ENCODE results near the gene C16orf90.

DNA sequence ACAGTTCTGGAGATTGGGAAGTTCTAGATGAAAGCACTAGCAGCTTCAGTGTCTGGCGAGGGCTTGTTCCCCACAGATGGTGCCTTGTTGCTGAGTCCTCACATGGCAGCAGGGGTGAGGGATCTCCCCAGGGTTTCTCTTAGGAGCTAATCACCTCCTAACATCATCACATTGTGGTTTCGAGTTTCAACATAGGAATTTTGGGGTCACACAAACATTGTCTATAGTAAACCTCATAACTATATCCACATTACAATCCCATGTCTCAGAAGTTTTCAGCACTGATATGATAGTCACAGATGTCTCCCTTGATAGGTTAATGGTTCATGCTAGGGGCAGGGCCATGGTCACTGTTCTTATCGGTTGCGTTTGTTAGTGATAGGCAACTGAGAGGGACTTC lies 19.3 kb upstream of the C16orf90 start:
- TF ChIP-seq, protein P1, sequence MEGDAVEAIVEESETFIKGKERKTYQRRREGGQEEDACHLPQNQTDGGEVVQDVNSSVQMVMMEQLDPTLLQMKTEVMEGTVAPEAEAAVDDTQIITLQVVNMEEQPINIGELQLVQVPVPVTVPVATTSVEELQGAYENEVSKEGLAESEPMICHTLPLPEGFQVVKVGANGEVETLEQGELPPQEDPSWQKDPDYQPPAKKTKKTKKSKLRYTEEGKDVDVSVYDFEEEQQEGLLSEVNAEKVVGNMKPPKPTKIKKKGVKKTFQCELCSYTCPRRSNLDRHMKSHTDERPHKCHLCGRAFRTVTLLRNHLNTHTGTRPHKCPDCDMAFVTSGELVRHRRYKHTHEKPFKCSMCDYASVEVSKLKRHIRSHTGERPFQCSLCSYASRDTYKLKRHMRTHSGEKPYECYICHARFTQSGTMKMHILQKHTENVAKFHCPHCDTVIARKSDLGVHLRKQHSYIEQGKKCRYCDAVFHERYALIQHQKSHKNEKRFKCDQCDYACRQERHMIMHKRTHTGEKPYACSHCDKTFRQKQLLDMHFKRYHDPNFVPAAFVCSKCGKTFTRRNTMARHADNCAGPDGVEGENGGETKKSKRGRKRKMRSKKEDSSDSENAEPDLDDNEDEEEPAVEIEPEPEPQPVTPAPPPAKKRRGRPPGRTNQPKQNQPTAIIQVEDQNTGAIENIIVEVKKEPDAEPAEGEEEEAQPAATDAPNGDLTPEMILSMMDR (IDR thresholded peaks at IDR 0.05) = no peak
- TF ChIP-seq POLR2A (IDR thresholded peaks at IDR 0.05) = no peak

Measured in uterus (tissue), 2 donors.